Embryonic facial prominence (tissue), 1 donor: Measurements from ENCODE around the gene CBLC.
"Not testable (repeated sequence)": the region's sequence is repeated elsewhere in the genome, so short reads cannot be mapped to it uniquely, and the experiment has no call there.

Experiments
- DNase-seq: peaks from one replicate; pipeline ENCODE4 v3.0.0-alpha.2; 2016; ENCODE audit errors: extremely low spot score

CBLC gene

DNA sequence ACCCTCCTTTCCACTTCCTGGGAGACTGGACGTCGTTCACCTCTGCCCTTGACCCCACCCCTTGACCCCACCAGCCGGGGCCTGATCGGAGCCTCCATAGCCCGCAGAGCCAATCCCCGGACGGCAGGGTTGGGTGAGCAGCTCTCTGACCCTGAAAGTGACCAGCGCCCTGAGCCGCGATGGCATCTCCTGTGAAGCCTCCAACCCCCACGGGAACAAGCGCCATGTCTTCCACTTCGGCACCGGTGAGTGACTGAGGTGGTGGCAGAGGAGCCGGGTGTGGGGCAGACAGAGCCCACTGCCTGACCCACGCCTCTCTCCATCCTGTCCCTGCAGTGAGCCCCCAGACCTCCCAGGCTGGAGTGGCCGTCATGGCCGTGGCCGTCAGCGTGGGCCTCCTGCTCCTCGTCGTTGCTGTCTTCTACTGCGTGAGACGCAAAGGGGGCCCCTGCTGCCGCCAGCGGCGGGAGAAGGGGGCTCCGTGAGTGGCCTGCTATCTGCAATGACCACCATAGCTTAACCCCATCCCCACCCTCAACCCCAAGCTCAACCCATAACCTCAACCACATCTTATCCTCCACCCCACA lies 41.6 kb downstream of the CBLC start:
- no peak for DNase-seq

DNA sequence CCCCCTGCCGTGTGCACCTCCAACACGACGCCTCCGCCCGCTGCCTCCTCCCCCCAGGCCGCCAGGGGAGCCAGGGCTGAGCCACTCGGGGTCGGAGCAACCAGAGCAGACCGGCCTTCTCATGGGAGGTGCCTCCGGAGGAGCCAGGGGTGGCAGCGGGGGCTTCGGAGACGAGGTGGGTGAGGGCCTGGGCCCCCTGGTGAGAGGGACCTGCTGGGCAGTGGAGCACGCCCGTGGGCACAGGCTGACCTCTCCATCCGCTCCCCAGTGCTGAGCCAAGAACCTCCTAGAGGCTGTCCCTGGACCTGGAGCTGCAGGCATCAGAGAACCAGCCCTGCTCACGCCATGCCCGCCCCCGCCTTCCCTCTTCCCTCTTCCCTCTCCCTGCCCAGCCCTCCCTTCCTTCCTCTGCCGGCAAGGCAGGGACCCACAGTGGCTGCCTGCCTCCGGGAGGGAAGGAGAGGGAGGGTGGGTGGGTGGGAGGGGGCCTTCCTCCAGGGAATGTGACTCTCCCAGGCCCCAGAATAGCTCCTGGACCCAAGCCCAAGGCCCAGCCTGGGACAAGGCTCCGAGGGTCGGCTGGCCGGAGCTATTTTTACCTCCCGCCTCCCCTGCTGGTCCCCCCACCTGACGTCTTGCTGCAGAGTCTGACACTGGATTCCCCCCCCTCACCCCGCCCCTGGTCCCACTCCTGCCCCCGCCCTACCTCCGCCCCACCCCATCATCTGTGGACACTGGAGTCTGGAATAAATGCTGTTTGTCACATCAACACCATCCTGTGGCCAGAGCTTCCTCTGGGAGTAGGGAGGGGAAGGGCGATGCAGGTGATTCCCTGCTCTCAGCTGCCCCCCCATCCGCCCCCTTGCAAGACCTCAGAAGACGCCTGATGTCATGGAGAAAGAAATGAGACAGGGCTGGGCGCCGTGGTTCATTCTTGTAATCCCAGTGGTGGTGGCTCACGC lies 43.2 kb downstream of the CBLC start:
- no peak for DNase-seq

DNA sequence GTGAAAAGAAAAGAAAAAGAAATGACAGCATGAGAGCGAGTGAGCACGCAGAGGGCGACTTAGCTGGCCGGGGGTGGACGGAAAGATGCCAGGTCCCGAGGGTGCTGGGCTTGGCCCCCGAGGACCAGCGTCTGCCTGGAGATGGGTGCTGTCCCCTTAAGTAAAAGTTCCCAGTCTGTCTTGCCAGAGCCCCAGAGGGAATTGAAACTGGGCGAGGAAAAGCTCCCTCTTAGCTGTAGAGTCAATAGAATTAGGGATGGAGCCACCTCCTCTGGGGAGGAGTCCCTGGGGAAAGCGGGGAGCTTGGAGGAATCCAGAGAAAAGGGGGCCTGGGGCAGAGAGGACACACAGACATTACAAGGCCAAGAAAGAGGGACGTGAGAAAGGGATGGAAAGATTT lies 44.5 kb downstream of the CBLC start:
- DNase-seq, result no peak

DNA sequence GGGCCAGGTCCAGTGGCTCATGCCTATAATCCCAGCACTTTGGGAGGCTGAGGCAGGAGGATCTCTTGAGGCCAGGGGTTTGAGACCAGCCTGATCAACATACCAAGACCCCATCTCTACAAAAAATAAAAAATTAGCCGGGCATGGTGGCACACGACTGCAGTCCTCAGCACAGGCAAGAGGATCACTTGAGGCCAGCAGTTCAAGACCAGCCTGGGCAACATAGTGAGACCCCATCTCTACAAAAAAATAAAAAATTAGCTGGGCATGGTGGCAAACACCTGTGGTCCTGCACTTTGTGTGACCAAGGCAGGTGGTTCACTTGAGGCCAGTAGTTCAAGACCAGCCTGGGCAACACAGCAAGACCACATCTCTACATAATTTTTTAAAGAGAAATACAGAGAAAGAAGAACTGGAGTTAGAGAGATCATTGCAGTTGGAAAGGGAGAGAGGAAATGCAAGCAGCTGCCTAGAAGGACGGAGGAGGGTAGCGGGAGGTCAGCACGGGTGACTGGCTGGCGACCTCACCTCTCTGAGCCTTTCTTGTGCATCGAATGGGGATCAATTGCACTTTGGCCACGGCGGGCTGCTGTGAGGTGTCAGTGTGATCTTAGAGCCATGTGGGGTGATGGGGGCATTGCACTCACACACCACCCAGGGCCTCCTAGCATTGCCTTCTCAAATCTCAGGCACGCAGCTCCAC lies 45.1 kb downstream of the CBLC start:
- no peak for DNase-seq

DNA sequence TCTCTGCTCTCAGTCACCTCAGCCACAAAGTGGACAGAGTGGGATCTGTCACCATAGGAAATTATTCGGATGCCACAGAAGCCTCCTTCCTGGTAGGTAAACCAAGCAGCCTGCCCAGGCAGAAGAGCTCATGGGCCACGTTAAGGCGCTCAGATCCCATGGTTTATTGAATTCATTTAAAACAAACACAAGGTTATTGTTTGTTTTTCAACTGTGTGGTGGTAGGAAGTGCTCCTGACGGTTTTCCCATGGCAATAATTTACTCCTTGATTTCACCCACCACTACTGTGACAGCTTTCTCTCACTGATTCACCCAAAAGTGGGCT lies 45.6 kb downstream of the CBLC start:
- DNase-seq, result no peak

DNA sequence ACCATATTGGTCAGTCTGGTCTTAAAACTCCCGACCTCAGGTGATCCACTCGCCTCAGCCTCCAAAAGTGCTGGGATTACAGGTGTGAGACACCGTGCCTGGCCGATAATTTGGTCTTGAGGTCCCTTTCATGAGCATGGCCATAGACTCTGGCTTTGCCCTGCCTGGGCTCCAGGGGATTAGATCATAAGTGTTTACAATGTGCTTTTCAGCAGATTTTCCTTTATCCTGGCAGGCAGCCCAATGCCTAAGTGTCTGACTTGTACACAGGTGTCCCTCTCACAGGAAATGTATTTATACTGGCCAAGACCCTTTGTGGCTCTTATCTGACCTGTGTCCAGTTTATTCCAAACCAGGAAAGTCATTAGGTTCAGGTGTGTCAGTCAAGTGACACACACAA lies 47.1 kb downstream of the CBLC start:
- DNase-seq, result no peak

DNA sequence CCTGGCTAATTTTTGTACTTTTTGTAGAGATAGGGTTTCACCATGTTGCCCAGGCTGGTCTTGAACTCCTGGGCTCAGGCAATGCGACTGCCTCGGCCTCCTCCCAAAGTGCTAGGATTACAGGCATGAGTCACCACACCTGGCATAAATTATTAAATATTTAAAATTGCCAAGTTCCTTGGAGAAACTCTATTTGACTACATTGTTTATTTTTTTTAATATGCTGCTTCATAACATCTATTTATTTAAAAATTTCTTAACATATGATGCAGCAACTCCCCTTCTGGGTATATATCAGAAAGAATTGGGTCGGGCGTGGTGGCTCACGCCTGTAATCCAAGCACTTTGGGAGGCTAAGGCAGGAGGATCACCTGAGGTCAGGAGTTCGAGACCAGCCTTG lies 55.2 kb downstream of the CBLC start:
- not testable (repeated sequence) for DNase-seq

DNA sequence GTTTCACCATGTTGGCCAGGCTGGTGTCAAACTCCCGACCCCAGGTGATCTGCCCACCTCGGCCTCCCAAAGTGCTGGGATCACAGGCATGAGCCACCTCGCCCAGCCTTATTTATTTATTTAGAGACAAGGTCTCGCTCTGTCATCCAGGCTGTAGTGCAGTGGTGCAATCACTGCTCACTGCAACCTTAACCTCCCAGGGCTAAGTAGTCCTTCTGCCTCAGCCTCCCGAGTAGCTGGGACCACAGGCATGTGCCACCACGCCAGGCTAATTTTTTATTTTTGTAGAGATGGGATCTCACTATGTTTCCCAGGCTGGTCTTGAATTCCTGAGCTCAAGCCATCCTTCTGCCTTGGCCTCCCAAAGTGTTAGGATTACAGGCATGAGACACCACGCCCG lies 56.7 kb downstream of the CBLC start:
- not testable (repeated sequence) for DNase-seq

DNA sequence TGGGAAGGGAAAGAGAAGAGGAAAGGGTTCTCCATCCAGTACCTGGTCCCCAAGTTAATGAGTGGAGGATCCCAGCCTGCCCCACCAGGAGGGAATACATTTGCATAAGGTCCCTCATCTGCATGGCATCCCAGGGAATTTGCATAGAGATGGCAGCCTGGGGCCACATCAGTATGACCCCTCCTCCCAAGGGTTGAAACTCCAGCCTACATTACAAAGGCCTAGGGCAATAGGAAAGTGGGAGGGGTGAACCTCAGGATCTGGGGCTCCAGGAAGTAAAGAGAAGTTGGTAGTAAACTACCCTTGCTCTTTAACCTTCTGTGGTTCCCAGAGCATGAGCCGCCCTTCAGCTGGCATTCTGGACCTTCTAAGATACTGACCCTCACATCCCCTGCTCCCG lies 61.6 kb downstream of the CBLC start:
- no peak for DNase-seq

DNA sequence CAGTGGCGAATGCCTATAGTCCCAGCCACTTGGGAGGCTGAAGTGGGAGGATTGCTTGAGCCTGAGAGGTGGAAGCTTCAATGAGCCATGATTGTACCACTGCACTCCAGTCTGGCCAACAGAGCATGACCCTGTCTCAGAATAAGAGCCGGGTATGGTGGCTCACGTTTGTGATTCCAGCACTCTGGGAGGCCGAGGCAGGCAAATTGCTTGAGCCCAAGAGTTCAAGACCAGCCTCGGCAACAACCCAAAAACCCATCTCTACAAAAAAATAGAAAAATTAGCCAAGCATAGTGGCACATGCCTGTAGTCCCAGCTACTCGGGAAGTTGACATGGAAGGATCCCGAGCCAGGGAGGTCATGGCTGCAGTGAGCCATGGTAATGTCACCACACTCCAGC lies 63.1 kb downstream of the CBLC start:
- DNase-seq, result no peak

DNA sequence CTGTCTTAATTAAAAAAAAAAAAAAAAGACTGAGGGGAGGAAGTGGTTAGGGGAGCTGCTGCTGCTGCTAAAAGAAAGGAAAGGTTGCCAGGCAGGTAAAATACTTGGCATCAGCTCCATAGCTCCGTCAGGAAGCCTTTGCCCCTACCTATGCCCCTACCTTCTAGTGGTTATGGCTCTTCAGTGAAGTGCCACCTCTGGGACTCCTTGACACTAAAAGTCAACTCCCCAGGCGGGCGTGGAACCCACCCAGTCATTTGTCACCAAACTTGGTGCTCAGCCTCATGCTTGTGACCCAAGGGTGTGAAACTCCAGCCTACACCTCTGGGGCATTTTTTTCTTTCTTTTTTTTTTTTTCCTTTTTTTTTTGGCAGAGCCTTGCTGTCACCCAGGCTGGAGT lies 63.5 kb downstream of the CBLC start:
- no peak for DNase-seq

DNA sequence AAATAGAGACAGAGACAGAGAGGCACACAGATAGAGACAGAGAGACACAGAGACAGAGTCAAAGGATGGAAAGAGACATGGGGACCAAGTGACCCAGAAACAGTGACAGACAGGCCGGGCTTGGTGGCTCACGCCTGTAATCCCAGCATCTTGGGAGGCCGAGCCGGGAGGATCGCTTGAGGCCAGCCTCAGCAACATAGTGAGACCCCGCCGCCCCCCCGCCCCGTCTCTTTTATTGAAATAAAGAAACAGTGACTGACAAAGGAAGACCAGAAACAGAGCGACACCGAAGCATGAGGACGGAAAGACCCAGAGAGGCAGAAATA lies 67.6 kb downstream of the CBLC start:
- DNase-seq, result no peak

DNA sequence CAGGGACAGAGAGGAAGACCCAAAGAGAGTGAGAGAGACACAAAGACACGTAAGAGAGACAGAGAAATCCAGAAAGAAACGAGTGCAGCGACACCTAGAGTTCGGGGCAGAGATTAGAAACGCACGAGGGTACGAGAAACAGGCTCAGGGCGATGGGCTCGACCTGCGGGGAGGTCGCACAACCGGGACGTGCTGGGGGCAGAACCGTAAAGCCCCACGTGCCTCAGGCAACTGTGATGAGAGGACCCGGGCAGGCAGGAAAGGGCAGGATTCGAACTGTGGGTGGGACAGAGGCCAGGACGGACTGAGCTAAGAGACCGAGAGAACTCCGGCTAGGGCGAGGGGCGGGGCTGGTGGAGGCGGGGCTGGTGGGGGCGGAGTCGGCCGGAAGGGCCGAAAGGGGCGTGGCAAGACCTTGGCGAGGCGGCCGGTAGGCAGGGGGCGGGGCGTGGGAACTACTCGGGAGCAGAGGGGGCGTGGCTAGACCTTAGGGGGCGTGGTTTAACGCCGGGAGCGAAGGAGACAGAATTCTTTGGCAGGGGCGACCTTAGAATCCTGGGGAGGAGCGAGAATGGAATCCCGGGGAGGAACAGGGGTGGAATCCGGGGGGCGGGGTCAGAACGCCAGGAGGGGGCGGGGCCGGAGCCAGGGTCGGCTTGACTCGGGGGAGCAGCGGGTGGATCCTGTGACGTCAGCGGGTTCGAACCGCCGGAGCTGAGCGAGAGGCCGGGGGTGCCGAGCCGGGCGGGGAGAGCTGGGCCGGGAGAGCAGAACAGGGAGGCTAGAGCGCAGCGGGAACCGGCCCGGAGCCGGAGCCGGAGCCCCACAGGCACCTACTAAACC lies 68.1 kb downstream of the CBLC start, which contains the start of gene NECTIN2:
NECTIN2 (plus strand) TSS at position 686 of the 843 bp plus-strand sequence. CDS start 229 bp downstream, outside the sequence.
- peak; percentile 97 for DNase-seq

DNA sequence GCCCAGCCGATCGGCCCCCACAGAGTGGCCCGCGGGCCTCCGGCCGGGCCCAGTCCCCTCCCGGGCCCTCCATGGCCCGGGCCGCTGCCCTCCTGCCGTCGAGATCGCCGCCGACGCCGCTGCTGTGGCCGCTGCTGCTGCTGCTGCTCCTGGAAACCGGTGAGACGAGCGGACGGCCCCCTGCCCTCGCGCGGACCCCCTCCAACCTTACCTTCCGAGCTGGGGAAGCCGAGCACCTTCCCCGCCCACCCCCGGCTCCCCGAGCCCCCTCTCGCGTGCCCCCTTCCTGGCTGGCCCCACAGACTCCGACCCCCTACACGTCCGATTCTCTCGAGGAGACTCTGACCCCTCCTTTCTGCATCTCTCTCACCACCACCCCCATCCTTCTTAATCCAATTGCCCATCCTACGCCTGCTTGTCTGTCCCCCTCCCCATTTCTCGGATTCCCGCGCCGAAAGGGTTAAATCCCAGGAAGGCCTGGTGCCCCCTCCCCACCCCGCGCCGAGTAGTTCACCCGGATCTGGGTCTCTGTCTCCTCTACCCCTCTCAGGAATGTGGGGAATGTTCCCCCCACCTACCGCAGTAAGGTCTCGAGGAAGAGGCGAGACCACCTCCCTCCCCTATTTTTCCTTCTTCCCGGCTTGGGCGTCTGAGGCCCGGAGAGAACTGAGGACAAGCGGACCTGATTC lies 68.9 kb downstream of the CBLC start:
- DNase-seq, result peak; percentile 70

DNA sequence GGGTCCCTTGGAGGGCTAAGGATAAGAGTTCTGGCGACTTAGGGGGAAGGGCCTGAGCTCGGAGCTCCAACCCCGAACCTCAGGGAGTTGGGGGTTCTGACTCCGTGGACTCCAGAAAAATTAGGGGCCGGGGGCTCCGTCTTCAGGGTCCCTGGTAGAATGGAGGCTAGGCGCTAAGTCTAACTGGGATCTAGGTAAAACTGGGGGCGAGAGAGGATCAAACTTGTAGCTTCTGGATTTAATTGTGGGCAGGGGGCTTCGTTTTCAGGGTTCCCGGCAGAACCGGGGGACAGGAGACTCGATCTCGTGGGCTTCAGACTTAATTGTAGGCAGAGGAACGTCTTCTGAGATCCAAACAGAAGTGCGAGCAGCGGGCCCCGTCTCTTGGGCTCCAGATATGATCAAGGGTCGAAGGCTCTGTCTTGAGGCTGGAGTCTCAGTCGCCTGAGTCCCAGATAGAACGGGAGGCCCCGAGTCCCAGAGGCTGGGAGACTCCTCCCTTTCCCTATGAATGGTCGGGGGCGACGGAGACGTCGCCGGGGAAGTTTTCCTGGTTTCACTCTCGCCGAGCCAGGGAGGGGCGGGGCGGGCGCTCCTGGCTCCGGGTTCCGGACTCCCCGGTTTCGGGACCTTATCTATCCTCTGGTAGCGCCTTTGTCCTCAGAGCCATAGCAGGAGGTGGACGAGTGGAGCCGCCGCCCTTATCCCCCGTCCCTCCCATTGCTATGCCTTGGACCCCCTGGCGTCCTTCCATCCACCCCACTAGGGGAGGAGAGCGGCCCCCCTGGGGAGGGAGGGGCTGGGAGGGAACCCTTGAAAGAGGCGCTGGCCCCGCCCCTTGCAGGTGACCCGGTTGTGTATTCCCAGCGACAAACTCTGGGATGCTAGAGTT lies 69.7 kb downstream of the CBLC start:
- peak; percentile 16 for DNase-seq

DNA sequence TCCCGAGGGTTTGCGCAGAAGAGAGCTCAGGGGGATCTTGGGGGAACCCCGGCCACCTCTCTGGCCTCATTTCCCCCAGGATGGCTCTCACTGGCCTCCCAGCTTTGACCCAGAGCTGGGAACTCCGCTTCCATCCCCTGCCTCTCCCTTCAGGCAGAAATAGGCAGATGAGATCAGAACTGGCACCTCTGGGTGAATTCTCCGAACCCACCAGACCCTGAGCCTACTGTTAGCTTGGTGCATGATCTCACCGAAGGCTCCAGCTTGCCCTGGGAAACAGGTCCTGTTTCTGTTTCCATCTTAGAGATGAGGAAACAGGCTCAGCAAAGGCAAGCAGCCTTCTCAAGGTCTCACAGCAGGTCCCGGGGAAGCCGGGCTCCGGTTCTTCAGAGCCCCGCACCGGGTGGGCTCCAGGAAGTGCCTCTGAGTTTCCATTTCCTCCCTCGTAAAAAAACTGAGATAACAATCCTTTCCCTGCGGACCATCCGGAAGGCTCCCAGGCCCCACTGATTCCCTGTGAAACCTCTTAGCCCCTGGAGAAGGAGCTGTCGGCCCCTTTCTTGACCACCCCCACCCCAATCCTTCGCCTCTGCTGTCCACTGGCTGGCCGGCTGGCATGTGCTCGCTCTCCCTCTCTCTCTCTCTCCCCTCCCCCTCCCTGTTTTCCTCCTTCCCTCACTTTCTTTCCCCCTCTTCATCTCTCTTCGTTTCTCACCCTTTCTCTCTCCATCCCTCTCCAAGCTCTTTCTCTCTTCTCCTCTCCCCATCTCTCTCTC lies 70.5 kb downstream of the CBLC start:
- no peak for DNase-seq

DNA sequence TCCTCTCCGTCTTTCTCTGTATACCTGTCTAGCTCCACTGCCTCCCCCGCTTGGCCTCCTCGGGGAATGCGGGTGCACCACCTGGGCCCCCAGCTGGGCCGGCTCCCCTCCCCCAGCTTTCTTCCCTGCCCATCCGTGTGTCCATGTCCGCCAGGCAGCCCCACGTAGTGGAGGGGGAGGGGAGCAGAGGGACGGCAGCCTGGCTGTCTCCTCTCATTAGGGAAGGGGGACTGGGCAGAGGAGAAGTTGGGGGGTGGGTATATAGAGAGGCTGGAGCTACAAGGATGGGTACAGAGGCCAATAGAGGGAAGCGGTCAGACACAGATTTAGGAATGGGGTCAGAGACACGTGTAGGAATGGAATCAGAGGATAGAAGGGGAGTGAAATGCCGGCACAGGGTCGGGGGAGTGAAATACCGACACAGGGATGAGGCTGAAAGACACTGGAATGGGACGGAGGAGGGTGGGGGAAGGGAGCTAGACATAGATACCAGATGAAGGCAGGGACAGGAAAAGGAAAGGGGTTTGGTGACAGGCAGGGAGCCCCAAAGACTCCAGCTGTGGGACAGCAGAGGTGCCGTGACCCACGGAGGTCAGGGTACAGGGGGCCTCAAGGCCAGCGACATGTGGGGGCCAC lies 71.2 kb downstream of the CBLC start:
- no peak for DNase-seq
